Gastroesophageal sphincter (tissue), 3 donors: ENCODE results near the gene CYRIA.

ENCODE experiments used
- CTCF ChIP-seq, 4 experiments: fragments of 200-600 bp in 2 of 4; fragments of 450-650 bp in 2 of 4; sonication (generic) in 1 of 4; IDR thresholded peaks; one replicate each; pipeline ENCODE4 v1.5.1; 2017 to 2019; ENCODE audit warnings: antibody characterized with exemption in 4 of 4, mild to moderate bottlenecking in 2 of 4, moderate library complexity in 2 of 4
- EP300 ChIP-seq: sonication (generic); formaldehyde crosslinking; IDR thresholded peaks from one replicate; pipeline ENCODE4 v1.6.1; 2017; ENCODE audit warnings: antibody characterized with exemption, mild to moderate bottlenecking
- POLR2A ChIP-seq, 2 donors: fragments of 450-650 bp; IDR thresholded peaks; one replicate each; pipeline ENCODE4 v1.6.1; 2017; ENCODE audit warnings: antibody characterized with exemption in 2 of 2, mild to moderate bottlenecking in 2 of 2, moderate library complexity in 1 of 2
- POLR2AphosphoS5 ChIP-seq: sonication (generic); formaldehyde crosslinking; IDR thresholded peaks from one replicate; pipeline ENCODE4 v1.6.1; 2017; ENCODE audit warnings: antibody characterized with exemption

GRCh38 chr2:16625201-16625729 is 40.4 kb downstream of the CYRIA start:
- TF ChIP-seq EP300 = no peak
- TF ChIP-seq CTCF (IDR thresholded peaks at IDR 0.05) = no peak
- TF ChIP-seq POLR2A (IDR thresholded peaks at IDR 0.05) = no peak
- no peak for TF ChIP-seq POLR2AphosphoS5
